WTC11 (cell line): ENCODE measurements around the gene PDAP1. TPM values are rescaled to one million over a fixed set of nuclear protein-coding genes. Genes with fewer than 3 reads are reported as not detected.

Experiments
- ATAC-seq: fragments of 200-7000 bp; cut with Tn5 transposase; 2 replicates; pipeline ENCODE4 v1.10.0; 2021; ENCODE audit warnings: mild to moderate bottlenecking, moderate library complexity
- CTCF ChIA-PET: fragments of 300-600 bp; sonication (Branson Sonifier 250); formaldehyde crosslinking; loops from one replicate; lab custom pipeline; 2021; ENCODE audit warnings: antibody characterized with exemption; lab: Charles Lee
- POLR2A ChIA-PET: fragments of 350-600 bp; sonication (Branson Sonifier 250); formaldehyde crosslinking; loops from one replicate; lab custom pipeline; 2021; ENCODE audit warnings: antibody characterized with exemption; lab: Charles Lee
- DNase-seq: peaks from one replicate; pipeline ENCODE4 v3.0.0; 2021; ENCODE audit warnings: low spot score
- H3K27ac Mint-ChIP-seq: 2 replicates; pipeline ENCODE4 v1.8.0; 2021; ENCODE audit warnings: mixed read lengths
- H3K27me3 Mint-ChIP-seq: 2 replicates; pipeline ENCODE4 v1.8.0; 2021; ENCODE audit warnings: low read depth, mild to moderate bottlenecking, moderate library complexity, mixed read lengths
- H3K36me3 Mint-ChIP-seq: 2 replicates; pipeline ENCODE4 v1.8.0; 2021; ENCODE audit warnings: mixed read lengths
- H3K4me1 Mint-ChIP-seq: 2 replicates; pipeline ENCODE4 v1.8.0; 2022; ENCODE audit warnings: mixed read lengths
- H3K4me3 Mint-ChIP-seq: 2 replicates; pipeline ENCODE4 v1.8.0; 2021; ENCODE audit warnings: mild to moderate bottlenecking, moderate library complexity, mixed read lengths
- H3K9me3 Mint-ChIP-seq: 2 replicates; pipeline ENCODE4 v1.8.0; 2021; ENCODE audit warnings: mixed read lengths
- AR ChIP-seq: fragments of 250-450 bp; sonication (Bioruptor Pico); IDR thresholded peaks from 2 replicates; pipeline ENCODE4 v1.9.0; 2021; ENCODE audit warnings: mild to moderate bottlenecking
- ATF1 ChIP-seq: sonication (generic); formaldehyde crosslinking; IDR thresholded peaks from 2 replicates; pipeline ENCODE4 v1.8.1; 2023; ENCODE audit warnings: mild to moderate bottlenecking, moderate library complexity, missing genetic modification reagents
- ATF3 ChIP-seq: sonication (generic); formaldehyde crosslinking; conservative IDR thresholded peaks from 2 replicates; pipeline ENCODE4 v1.8.1; 2022; ENCODE audit warnings: mild to moderate bottlenecking, missing genetic modification reagents
- CREB1 ChIP-seq: sonication (generic); formaldehyde crosslinking; IDR thresholded peaks from 2 replicates; pipeline ENCODE4 v1.8.0; 2023; ENCODE audit warnings: mild to moderate bottlenecking, missing genetic modification reagents
- CREM ChIP-seq: sonication (generic); formaldehyde crosslinking; IDR thresholded peaks from 2 replicates; pipeline ENCODE4 v1.8.1; 2022; ENCODE audit warnings: mild to moderate bottlenecking, missing genetic modification reagents, moderate library complexity
- ERG ChIP-seq: fragments of 250-450 bp; sonication (Bioruptor Pico); IDR thresholded peaks from 2 replicates; pipeline ENCODE4 v1.8.0; 2021; ENCODE audit warnings: mild to moderate bottlenecking
- ESRRA ChIP-seq: sonication (generic); formaldehyde crosslinking; IDR thresholded peaks from 2 replicates; pipeline ENCODE4 v1.8.1; 2022; ENCODE audit warnings: mild to moderate bottlenecking, missing genetic modification reagents, borderline replicate concordance
- FOXK1 ChIP-seq: sonication (generic); formaldehyde crosslinking; IDR thresholded peaks from 2 replicates; pipeline ENCODE4 v1.8.0; 2022; ENCODE audit warnings: mild to moderate bottlenecking, moderate library complexity, missing genetic modification reagents
- IRF2 ChIP-seq: sonication (generic); formaldehyde crosslinking; IDR thresholded peaks from 2 replicates; pipeline ENCODE4 v1.8.0; 2022; ENCODE audit warnings: low read depth, missing genetic modification reagents, borderline replicate concordance
- JAZF1 ChIP-seq: fragments of 250-450 bp; sonication (Bioruptor Pico); IDR thresholded peaks from 2 replicates; pipeline ENCODE4 v1.9.0; 2021; ENCODE audit warnings: moderate library complexity, mild to moderate bottlenecking, inconsistent platforms
- JUN ChIP-seq: sonication (generic); formaldehyde crosslinking; IDR thresholded peaks from 2 replicates; pipeline ENCODE4 v1.8.0; 2023; ENCODE audit warnings: mild to moderate bottlenecking, missing genetic modification reagents
- MYBL2 ChIP-seq: sonication (generic); formaldehyde crosslinking; IDR thresholded peaks from 2 replicates; pipeline ENCODE4 v1.8.1; 2023; ENCODE audit warnings: mild to moderate bottlenecking, moderate library complexity, missing genetic modification reagents
- NFE2L1 ChIP-seq: sonication (generic); formaldehyde crosslinking; IDR thresholded peaks from 2 replicates; pipeline ENCODE4 v1.8.1; 2023; ENCODE audit warnings: missing genetic modification reagents
- NFYB ChIP-seq: sonication (generic); formaldehyde crosslinking; conservative IDR thresholded peaks from 2 replicates; pipeline ENCODE4 v1.8.0; 2022; ENCODE audit warnings: low read depth, missing genetic modification reagents
- NR1H2 ChIP-seq: sonication (generic); formaldehyde crosslinking; IDR thresholded peaks from 2 replicates; pipeline ENCODE4 v1.9.0; 2021; ENCODE audit warnings: mild to moderate bottlenecking, moderate library complexity, missing genetic modification reagents
- RELA ChIP-seq: sonication (generic); formaldehyde crosslinking; IDR thresholded peaks from 2 replicates; pipeline ENCODE4 v1.8.1; 2022; ENCODE audit warnings: missing genetic modification reagents, mild to moderate bottlenecking, borderline replicate concordance
- SMAD3 ChIP-seq: sonication (generic); formaldehyde crosslinking; IDR thresholded peaks from 2 replicates; pipeline ENCODE4 v1.8.0; 2022; ENCODE audit warnings: missing genetic modification reagents, mild to moderate bottlenecking, borderline replicate concordance
- ZBTB21 ChIP-seq: sonication (generic); formaldehyde crosslinking; IDR thresholded peaks from 2 replicates; pipeline ENCODE4 v1.8.1; 2023; ENCODE audit warnings: mild to moderate bottlenecking, missing genetic modification reagents, borderline replicate concordance
- ZBTB43 ChIP-seq: sonication (generic); formaldehyde crosslinking; IDR thresholded peaks from 2 replicates; pipeline ENCODE4 v1.8.1; 2023; ENCODE audit warnings: mild to moderate bottlenecking, missing genetic modification reagents
- ZNF219 ChIP-seq: sonication (generic); formaldehyde crosslinking; IDR thresholded peaks from 2 replicates; pipeline ENCODE4 v1.8.0; 2023; ENCODE audit warnings: missing genetic modification reagents, mild to moderate bottlenecking, borderline replicate concordance
- ZNF532 ChIP-seq: fragments of 250-450 bp; sonication (Bioruptor Pico); IDR thresholded peaks from 2 replicates; pipeline ENCODE4 v1.9.0; 2021; ENCODE audit warnings: mild to moderate bottlenecking, borderline replicate concordance
- total RNA-seq: library from RNA; stranded (reverse); gene quantifications from 3 replicates; pipeline ENCODE4 v1.2.3, GENCODE V29; 2021

The PDAP1 gene
- total RNA-seq, 1 experiment from 2014 or later = 177 TPM

- peaks cover 16% of the 10 kb centered on the region for H3K4me1 Mint-ChIP-seq
- ATAC-seq = no peak
- H3K27ac Mint-ChIP-seq = no peak overlapping the region
- CTCF ChIA-PET = no interaction called here
- H3K9me3 Mint-ChIP-seq = no peaks in the 10 kb centered on the region
- H3K36me3 Mint-ChIP-seq = peaks cover 42% of the 10 kb centered on the region
- POLR2A ChIA-PET = interaction anchor here (0.6 kb wide), 1 partner anchor 14 kb away, joined by 5 read pairs; no protein-coding TSS in a partner anchor
- no peak overlapping the region for H3K4me3 Mint-ChIP-seq
- no peak for DNase-seq
- no peak for TF ChIP-seq ERG (CRISPR knock-in tag)
- no peak for TF ChIP-seq JAZF1 (CRISPR knock-in tag)
- no peak for TF ChIP-seq ESRRA (CRISPR knock-in tag)
- no peak for TF ChIP-seq AR (CRISPR knock-in tag)
- no peak for TF ChIP-seq ZBTB43 (CRISPR knock-in tag)
- H3K27me3 Mint-ChIP-seq = no peaks in the 10 kb centered on the region
Observed at GRCh38 chr7:99404977-99405320, 3.4 kb downstream of the PDAP1 start.

GRCh38 chr7:99404235-99404976 lies 4.0 kb downstream of the PDAP1 start:
- no peak overlapping the region for H3K4me3 Mint-ChIP-seq
- TF ChIP-seq ZBTB21 (CRISPR knock-in tag) = no peak
- no peak for TF ChIP-seq ZBTB43 (CRISPR knock-in tag)
- TF ChIP-seq CREB1 (CRISPR knock-in tag) = no peak
- no peak for TF ChIP-seq MYBL2 (CRISPR knock-in tag)
- TF ChIP-seq ESRRA (CRISPR knock-in tag) = no peak
- TF ChIP-seq FOXK1 (CRISPR knock-in tag) = no peak
- no peak for TF ChIP-seq RELA (CRISPR knock-in tag)
- no peak for TF ChIP-seq NFE2L1 (CRISPR knock-in tag)
- no peak for TF ChIP-seq CREM (CRISPR knock-in tag)
- TF ChIP-seq ATF3 (CRISPR knock-in tag) = no peak
- TF ChIP-seq ZNF219 (CRISPR knock-in tag) = no peak
- no peak for TF ChIP-seq NR1H2 (CRISPR knock-in tag)
- TF ChIP-seq ATF1 (CRISPR knock-in tag) = no peak
- no peak for TF ChIP-seq NFYB (CRISPR knock-in tag)
- no peak for TF ChIP-seq SMAD3 (CRISPR knock-in tag)
- no peak for TF ChIP-seq ZNF532 (CRISPR knock-in tag)
- TF ChIP-seq JUN (CRISPR knock-in tag) = no peak
- TF ChIP-seq IRF2 (CRISPR knock-in tag) = no peak
- CTCF ChIA-PET = no interaction called here
- H3K36me3 Mint-ChIP-seq = peaks cover 47% of the 10 kb centered on the region
- POLR2A ChIA-PET = no interaction called here
- no peak overlapping the region; the same call in 1 of the 2 replicates for H3K27ac Mint-ChIP-seq
- ATAC-seq = no peak
- peaks cover 13% of the 10 kb centered on the region for H3K4me1 Mint-ChIP-seq
- no peaks in the 10 kb centered on the region for H3K9me3 Mint-ChIP-seq
- DNase-seq = no peak
- no peaks in the 10 kb centered on the region for H3K27me3 Mint-ChIP-seq
